Mucosa of descending colon (tissue), 3 donors: ENCODE data around the gene PDGFC. TPM values are rescaled to one million over a fixed set of nuclear protein-coding genes. Genes with fewer than 3 reads are reported as not detected.
A peak's percentile ranks its signal among the peaks of the same experiment; 100 is the strongest.

Source experiments
- ATAC-seq: fragments of 200-7000 bp; cut with Tn5 transposase; one replicate; pipeline ENCODE4 v1.9.1; 2020; ENCODE audit warnings: mild to moderate bottlenecking, moderate library complexity
- DNase-seq, 3 donors: peaks; one replicate each; pipeline ENCODE4 v3.0.0-alpha.2; 2020
- H3K36me3 ChIP-seq: fragments of 200-600 bp; one replicate; pipeline ENCODE4 v1.8.0; 2021; ENCODE audit warnings: low read depth, mild to moderate bottlenecking
- H3K4me1 ChIP-seq: fragments of 200-600 bp; one replicate; pipeline ENCODE4 v1.8.0; 2021; ENCODE audit warnings: low read depth, mild to moderate bottlenecking
- H3K4me3 ChIP-seq: fragments of 200-600 bp; one replicate; pipeline ENCODE4 v1.8.0; 2021; ENCODE audit warnings: mild to moderate bottlenecking
- H3K9me3 ChIP-seq: fragments of 200-600 bp; one replicate; pipeline ENCODE4 v1.8.0; 2021; ENCODE audit warnings: mild to moderate bottlenecking
- intact Hi-C, 2 donors: fragments of 100-400 bp; cut with DNase I in 1 of 2; cut with micrococcal nuclease in 1 of 2; formaldehyde crosslinking; loops; one replicate each; pipeline versions ENCODE4 v1.11.0 to v1.11.1; 2022; cut with DNase I, micrococcal nuclease
- total RNA-seq, 3 donors: library from RNA; stranded (reverse); fragmentation: NEBNext Ultra II Directional in 2 of 3; extraction: Animal tissue kit (Norgen Biotek cat#: 25700) in 2 of 3; gene quantifications; one replicate each; pipeline versions ENCODE4 v1.2.1 to v1.2.4, GENCODE V29; 2021 to 2023
- TF ChIP-seq, protein P1 (sequence below): fragments of 200-600 bp; IDR thresholded peaks from one replicate; pipeline ENCODE4 v1.8.0; 2022; ENCODE audit warnings: antibody characterized with exemption, mild to moderate bottlenecking
- donor health status: DM: no; HTN: no; CAD: no; lungs with moderate emphysema.
- donor health status: DM: no; HTN: no; CAD: no.
- donor health status: DM: no; HTN: yes; CAD: no.

PDGFC gene
- total RNA-seq, 3 donors from 2014 or later: 3.9 to 27.9 (median 6.1) TPM

DNA sequence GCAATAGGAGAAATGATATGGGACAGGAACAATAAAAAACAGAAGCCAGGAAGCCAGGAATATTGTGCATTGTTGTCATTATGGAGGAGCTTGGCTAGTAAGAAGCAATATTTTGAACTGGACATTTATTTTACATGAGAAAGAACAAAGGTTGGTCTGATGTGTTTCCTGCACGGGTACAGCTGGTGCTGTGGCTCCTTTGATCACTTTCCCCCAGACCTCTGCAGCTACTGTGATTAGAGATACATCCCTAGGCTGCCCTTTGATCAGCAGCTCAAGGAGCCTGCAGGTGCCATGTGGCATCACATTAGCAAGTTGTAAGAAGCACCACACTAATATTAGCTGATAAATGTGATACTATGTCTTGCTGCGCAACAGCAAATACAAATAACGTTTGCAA is 2.5 kb downstream of the PDGFC start:
- peaks cover 4% of the 10 kb centered on the region for H3K4me1 ChIP-seq
- no peak for ATAC-seq
- no peak overlapping the region for H3K4me3 ChIP-seq
- intact Hi-C loops: loop anchor here in 1 of 2 donors (10.0 kb wide), 1 partner anchor 674 kb away; no protein-coding TSS in a partner anchor
- no peaks in the 10 kb centered on the region for H3K9me3 ChIP-seq
- no peaks in the 10 kb centered on the region for H3K36me3 ChIP-seq
- no peak for DNase-seq
- TF ChIP-seq, protein P1, sequence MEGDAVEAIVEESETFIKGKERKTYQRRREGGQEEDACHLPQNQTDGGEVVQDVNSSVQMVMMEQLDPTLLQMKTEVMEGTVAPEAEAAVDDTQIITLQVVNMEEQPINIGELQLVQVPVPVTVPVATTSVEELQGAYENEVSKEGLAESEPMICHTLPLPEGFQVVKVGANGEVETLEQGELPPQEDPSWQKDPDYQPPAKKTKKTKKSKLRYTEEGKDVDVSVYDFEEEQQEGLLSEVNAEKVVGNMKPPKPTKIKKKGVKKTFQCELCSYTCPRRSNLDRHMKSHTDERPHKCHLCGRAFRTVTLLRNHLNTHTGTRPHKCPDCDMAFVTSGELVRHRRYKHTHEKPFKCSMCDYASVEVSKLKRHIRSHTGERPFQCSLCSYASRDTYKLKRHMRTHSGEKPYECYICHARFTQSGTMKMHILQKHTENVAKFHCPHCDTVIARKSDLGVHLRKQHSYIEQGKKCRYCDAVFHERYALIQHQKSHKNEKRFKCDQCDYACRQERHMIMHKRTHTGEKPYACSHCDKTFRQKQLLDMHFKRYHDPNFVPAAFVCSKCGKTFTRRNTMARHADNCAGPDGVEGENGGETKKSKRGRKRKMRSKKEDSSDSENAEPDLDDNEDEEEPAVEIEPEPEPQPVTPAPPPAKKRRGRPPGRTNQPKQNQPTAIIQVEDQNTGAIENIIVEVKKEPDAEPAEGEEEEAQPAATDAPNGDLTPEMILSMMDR: no peak

DNA sequence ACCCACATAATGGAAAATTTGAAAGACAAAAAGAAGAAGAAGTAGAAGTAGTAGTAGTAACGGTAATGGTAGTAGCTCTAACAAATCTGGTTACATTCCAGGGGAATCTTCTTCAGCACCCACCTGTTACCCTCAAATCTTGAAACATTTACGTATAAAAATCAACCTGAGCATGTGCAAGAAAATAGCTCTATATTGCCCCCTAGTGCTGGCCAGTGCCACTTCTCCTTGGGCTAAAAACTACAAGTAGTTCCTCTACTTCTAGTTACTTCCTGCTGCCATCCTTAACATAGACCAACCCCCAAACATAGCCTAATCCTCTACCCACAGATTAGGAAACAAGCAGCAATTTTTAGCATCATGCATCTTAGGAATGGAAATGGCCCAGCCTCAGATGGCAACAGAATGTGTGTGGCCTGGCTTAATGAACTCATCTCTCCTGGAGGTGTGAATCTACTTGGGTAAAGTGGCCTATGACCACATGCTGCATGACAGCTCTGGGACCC is 3.1 kb downstream of the PDGFC start:
- Histone ChIP-seq H3K36me3 (no peaks in the 10 kb centered on the region), H3K4me3 (no peak overlapping the region), H3K9me3 (no peaks in the 10 kb centered on the region), H3K4me1 (peaks cover 4% of the 10 kb centered on the region)
- TF ChIP-seq, protein P1: peak; percentile 76
- ATAC-seq: peak; percentile 70
- DNase-seq: peak in 2 of 3 donors; percentile 39 to 85
- intact Hi-C loops: loop anchor here in 1 of 2 donors (10.0 kb wide), 1 partner anchor 674 kb away; no protein-coding TSS in a partner anchor

DNA sequence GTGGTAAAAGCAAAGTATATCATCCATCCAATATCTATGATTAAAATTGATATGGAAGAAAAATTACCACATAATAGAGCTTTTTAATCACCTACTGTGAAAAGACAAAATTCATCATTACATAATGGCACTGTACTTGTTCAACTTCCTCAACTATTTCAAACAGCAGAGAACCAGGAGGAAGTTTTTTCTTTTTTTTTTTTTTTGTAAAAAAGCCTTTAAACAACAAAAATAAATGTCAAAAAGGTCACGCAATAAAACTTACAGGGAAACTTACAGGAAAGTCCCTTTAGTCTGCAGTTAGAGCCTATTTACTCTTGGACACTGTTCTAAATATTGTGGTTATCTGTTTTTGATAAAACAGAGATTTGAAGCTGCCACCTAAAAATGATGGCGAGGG is 4.8 kb downstream of the PDGFC start:
- H3K4me1 ChIP-seq: peaks cover 4% of the 10 kb centered on the region
- H3K9me3 ChIP-seq: no peaks in the 10 kb centered on the region
- DNase-seq: no peak
- no peak overlapping the region for H3K4me3 ChIP-seq
- intact Hi-C loops: loop anchor here in 1 of 2 donors (10.0 kb wide), 1 partner anchor 672 kb away; no protein-coding TSS in a partner anchor
- ATAC-seq: no peak
- no peaks in the 10 kb centered on the region for H3K36me3 ChIP-seq
- TF ChIP-seq, protein P1: no peak

DNA sequence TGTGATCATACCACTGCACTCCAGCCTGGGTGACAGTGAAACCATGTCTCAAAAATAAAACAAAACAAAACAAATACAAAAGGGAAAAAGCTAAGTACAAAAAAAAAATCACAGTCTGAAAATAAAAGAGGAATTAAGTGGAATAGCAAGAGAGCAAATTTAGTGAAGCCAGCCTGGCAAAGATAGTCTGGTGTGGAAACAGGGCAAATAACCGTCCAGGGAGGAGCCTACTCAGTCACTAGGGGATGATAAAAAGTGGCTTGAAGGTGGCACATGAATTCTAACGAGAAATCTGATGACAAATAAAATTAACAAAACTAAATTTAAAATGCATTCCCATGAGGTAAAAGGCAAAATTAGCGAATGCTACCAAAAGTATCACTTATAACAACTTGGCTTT is 8.2 kb downstream of the PDGFC start:
- Histone ChIP-seq H3K36me3 (no peaks in the 10 kb centered on the region), H3K4me1 (no peaks in the 10 kb centered on the region), H3K4me3 (no peak overlapping the region), H3K9me3 (no peaks in the 10 kb centered on the region)
- intact Hi-C loops: loop anchor here in 1 of 2 donors (10.0 kb wide), 1 partner anchor 669 kb away; no protein-coding TSS in a partner anchor
- ATAC-seq (no peak), DNase-seq (no peak)
- TF ChIP-seq, protein P1: no peak

DNA sequence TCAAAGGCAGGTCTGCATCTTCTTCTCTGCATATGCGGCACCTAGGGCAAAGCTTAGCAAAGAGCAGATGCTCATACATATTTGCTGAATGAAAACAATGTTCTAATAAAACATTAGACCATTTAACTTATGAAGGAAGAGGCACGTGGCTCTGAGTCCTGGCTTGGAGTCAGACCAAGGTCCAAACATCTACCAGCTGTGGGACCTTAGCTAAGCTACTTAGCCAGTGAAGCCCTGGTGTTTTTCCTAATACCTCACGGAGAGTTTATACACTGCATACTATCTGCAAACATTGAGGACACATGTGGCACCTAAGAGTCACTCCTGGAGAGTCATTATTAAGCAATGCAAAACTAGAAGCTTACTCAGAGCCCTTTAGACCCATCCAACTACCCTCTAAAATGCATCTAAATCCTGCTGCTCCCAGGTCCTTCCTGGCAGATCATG is 9.0 kb downstream of the PDGFC start:
- peak; percentile 45 for ATAC-seq
- Histone ChIP-seq H3K9me3 (no peaks in the 10 kb centered on the region), H3K4me1 (peaks cover 5% of the 10 kb centered on the region), H3K4me3 (no peak overlapping the region), H3K36me3 (no peaks in the 10 kb centered on the region)
- intact Hi-C loops: loop anchor here in 1 of 2 donors (10.0 kb wide), 1 partner anchor 668 kb away; no protein-coding TSS in a partner anchor
- no peak for DNase-seq
- TF ChIP-seq, protein P1: no peak

DNA sequence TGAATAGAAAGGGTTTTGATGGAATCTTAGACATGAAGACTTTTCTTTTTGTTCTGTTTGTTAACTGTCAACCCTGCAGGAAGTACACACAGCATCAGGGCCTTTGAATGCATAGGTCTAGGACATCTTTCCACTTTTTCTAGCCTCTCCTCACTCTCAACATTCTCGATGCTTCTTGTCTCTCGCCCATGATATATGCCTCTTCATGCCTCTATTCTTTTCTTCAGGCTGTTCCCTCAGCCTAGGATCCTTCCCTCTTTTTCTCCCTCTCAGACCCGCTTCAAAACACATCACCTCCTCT is 9.6 kb downstream of the PDGFC start:
- no peak for ATAC-seq

More for the DNA sequence above, 9.6 kb downstream of the PDGFC start:
- H3K4me3 ChIP-seq: no peak overlapping the region
- TF ChIP-seq, protein P1: no peak
- no peaks in the 10 kb centered on the region for H3K36me3 ChIP-seq
- H3K9me3 ChIP-seq: no peaks in the 10 kb centered on the region
- H3K4me1 ChIP-seq: peaks cover 7% of the 10 kb centered on the region
- DNase-seq: no peak
- intact Hi-C loops: loop anchor here in 1 of 2 donors (10.0 kb wide), 1 partner anchor 667 kb away; no protein-coding TSS in a partner anchor
